ENCODE results near the gene GATA6.

Gene GATA6

GRCh38 chr18:22185771-22186386 lies 16.5 kb downstream of the GATA6 start:
- no peaks in the 10 kb centered on the region for H3K27me3 ChIP-seq (replicated peaks; ENCODE audit: control insufficient read depth, insufficient read depth, low read length)
- no peak for DNase-seq (ENCODE audit: extremely low read depth, insufficient read length)
- no peaks in the 10 kb centered on the region for H3K36me3 ChIP-seq (ENCODE audit: control insufficient read depth, insufficient read depth, low read length)
- no peak for TF ChIP-seq CTCF (IDR thresholded peaks at IDR 0.05; ENCODE audit: insufficient read depth, low read length, poor library complexity, severe bottlenecking)
- no peak overlapping the region for H3K4me3 ChIP-seq (replicated peaks; ENCODE audit: low read depth, low read length)

- DNase-seq (ENCODE audit: extremely low read depth, insufficient read length), result no peak
- Histone ChIP-seq H3K27me3 (replicated peaks; ENCODE audit: control insufficient read depth, insufficient read depth, low read length) (no peaks in the 10 kb centered on the region), H3K4me3 (replicated peaks; ENCODE audit: low read depth, low read length) (no peak overlapping the region), H3K36me3 (ENCODE audit: control insufficient read depth, insufficient read depth, low read length) (no peaks in the 10 kb centered on the region)
- TF ChIP-seq CTCF (IDR thresholded peaks at IDR 0.05; ENCODE audit: insufficient read depth, low read length, poor library complexity, severe bottlenecking), result no peak
Observed at GRCh38 chr18:22186484-22186971, 17.1 kb downstream of the GATA6 start.

GRCh38 chr18:22188559-22189267 lies 19.3 kb downstream of the GATA6 start:
- no peak for TF ChIP-seq CTCF (IDR thresholded peaks at IDR 0.05; ENCODE audit: insufficient read depth, low read length, poor library complexity, severe bottlenecking)
- no peaks in the 10 kb centered on the region for H3K36me3 ChIP-seq (ENCODE audit: control insufficient read depth, insufficient read depth, low read length)
- no peak for DNase-seq (ENCODE audit: extremely low read depth, insufficient read length)

GRCh38 chr18:22189449-22190166 lies 20.2 kb downstream of the GATA6 start:
- Histone ChIP-seq H3K27me3 (replicated peaks; ENCODE audit: control insufficient read depth, insufficient read depth, low read length) (no peaks in the 10 kb centered on the region; the same call in 1 of the 2 replicates), H3K4me3 (replicated peaks; ENCODE audit: low read depth, low read length) (no peak overlapping the region), H3K36me3 (ENCODE audit: control insufficient read depth, insufficient read depth, low read length) (no peaks in the 10 kb centered on the region)
- no peak for DNase-seq (ENCODE audit: extremely low read depth, insufficient read length)
- no peak for TF ChIP-seq CTCF (IDR thresholded peaks at IDR 0.05; ENCODE audit: insufficient read depth, low read length, poor library complexity, severe bottlenecking)

More at GRCh38 chr18:22188559-22189267, 19.3 kb downstream of the GATA6 start:
- Histone ChIP-seq H3K27me3 (replicated peaks; ENCODE audit: control insufficient read depth, insufficient read depth, low read length) (no peaks in the 10 kb centered on the region), H3K4me3 (replicated peaks; ENCODE audit: low read depth, low read length) (no peak overlapping the region)

- Histone ChIP-seq H3K4me3 (replicated peaks; ENCODE audit: low read depth, low read length) (no peak overlapping the region), H3K36me3 (ENCODE audit: control insufficient read depth, insufficient read depth, low read length) (no peaks in the 10 kb centered on the region), H3K27me3 (replicated peaks; ENCODE audit: control insufficient read depth, insufficient read depth, low read length) (no peaks in the 10 kb centered on the region; the same call in 1 of the 2 replicates)
- no peak for DNase-seq (ENCODE audit: extremely low read depth, insufficient read length)
- TF ChIP-seq CTCF (IDR thresholded peaks at IDR 0.05; ENCODE audit: insufficient read depth, low read length, poor library complexity, severe bottlenecking), result no peak
Observed at GRCh38 chr18:22191346-22191695, 21.9 kb downstream of the GATA6 start.

Data from GM06990 (cell line).